ENCODE data around the gene ZNF669. TPM values are rescaled to one million over a fixed set of nuclear protein-coding genes. Genes with fewer than 3 reads are reported as not detected.
"Not testable (repeated sequence)": the region's sequence is repeated elsewhere in the genome, so short reads cannot be mapped to it uniquely, and the experiment has no call there.

Gene ZNF669
- 23.2 and 28.1 TPM in 2 replicates for total RNA-seq (ENCODE audit: low replicate concordance)

DNA sequence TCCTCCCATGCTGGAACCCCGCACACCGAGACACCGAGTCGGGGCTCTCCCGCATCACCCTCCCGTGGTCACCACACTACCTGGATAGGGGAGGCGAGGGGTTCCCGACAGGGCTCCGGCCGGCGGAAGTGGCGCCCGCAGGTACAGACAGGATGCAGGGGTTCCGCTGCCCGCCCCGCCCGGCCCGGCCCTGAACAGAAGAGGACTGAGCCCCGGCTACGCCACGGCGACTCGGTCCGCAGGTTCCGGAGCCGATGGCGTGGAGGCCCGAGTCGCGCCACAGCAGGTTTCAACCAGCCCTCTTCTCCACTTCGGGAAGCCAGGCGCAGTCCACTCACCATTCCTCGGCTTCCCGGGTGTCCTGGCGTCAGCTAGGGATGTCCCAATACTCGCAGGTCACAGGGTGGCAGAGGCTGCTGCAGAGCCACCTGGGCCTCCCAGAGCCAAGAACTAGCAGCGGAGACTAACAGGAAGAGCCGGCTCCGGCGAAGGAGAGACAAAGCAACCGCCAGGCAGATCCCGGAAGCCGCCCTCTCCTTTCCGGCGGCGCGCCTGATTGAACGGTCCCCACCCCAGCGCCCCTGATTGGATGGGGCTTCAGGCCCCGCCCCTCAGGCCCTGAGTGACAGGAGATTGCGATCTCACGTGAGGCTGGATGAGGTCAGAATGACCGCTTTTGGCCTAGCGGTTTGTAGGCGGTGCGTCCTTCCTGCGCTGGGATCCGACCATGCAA is at the start of gene ZNF669:
TSS of gene ZNF669 (minus strand) at position 498 of the 733 bp plus-strand sequence. CDS start at position 341, 157 bp downstream.
- Histone ChIP-seq H3K9ac (peak within 1 kb of the TSS; percentile 83), H3K79me2 (ENCODE audit: low read depth) (peaks cover 41% of the 10 kb centered on the region), H3K4me1 (no peaks in the 10 kb centered on the region), H4K20me1 (ENCODE audit: low read depth) (peaks cover 9% of the 10 kb centered on the region), H2AFZ (replicated peaks) (peak within 1 kb of the TSS; percentile 53), H3K4me3 (peak within 1 kb of the TSS; percentile 83), H3K27ac (peak within 1 kb of the TSS; percentile 95), H3K27me3 (peaks cover 3% of the 10 kb centered on the region), H3F3A (ENCODE audit: low read depth) (peaks cover 6% of the 10 kb centered on the region), H3K4me2 (peak within 1 kb of the TSS; percentile 81), H3K9me3 (ENCODE audit: low read depth) (peaks cover 9% of the 10 kb centered on the region), H3K36me3 (peaks cover 30% of the 10 kb centered on the region)
- H3K4me3 Mint-ChIP-seq = peak within 1 kb of the TSS; percentile 86
- H3K27ac Mint-ChIP-seq = peak within 1 kb of the TSS; percentile 50
- peaks cover 46% of the 10 kb centered on the region for H3K9me3 Mint-ChIP-seq
- DNase-seq (ENCODE audit: low spot score) = peak; percentile 99
- H3K27me3 Mint-ChIP-seq (ENCODE audit: insufficient read depth, low read depth) = peaks cover 16% of the 10 kb centered on the region
- TF ChIP-seq EZH2 (IDR thresholded peaks at IDR 0.05) (no peak), EZH2phosphoT487 (IDR thresholded peaks at IDR 0.05) (no peak)
- TF ChIP-seq, protein P1, sequence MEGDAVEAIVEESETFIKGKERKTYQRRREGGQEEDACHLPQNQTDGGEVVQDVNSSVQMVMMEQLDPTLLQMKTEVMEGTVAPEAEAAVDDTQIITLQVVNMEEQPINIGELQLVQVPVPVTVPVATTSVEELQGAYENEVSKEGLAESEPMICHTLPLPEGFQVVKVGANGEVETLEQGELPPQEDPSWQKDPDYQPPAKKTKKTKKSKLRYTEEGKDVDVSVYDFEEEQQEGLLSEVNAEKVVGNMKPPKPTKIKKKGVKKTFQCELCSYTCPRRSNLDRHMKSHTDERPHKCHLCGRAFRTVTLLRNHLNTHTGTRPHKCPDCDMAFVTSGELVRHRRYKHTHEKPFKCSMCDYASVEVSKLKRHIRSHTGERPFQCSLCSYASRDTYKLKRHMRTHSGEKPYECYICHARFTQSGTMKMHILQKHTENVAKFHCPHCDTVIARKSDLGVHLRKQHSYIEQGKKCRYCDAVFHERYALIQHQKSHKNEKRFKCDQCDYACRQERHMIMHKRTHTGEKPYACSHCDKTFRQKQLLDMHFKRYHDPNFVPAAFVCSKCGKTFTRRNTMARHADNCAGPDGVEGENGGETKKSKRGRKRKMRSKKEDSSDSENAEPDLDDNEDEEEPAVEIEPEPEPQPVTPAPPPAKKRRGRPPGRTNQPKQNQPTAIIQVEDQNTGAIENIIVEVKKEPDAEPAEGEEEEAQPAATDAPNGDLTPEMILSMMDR (IDR thresholded peaks at IDR 0.05) = no peak
- H3K4me1 Mint-ChIP-seq = peaks cover 5% of the 10 kb centered on the region
- H3K36me3 Mint-ChIP-seq = peaks cover 40% of the 10 kb centered on the region

DNA sequence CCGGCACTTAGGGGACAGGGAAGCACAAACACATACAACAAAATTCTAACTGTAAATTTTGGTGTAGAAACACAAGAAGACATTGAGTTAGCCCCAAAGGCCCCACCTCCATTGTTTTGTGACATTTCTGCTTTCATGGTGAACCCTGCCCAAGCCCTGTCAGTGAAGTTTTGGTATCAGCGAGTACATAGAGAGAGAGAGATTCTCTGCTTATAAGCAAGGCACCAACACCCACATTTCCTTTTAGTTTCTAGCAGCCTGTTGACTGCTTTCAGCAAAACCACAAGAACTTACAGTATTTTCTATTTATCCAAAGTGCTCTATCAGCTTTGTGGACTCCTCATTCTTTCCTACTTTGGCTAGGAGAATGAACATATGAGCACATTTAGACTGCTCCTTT is 43.6 kb upstream of the ZNF669 start:
- H3K9ac ChIP-seq = no peak overlapping the region
- no peak overlapping the region for H3K4me3 Mint-ChIP-seq
- no peak overlapping the region for H3K27ac Mint-ChIP-seq
- no peaks in the 10 kb centered on the region for H3K27me3 Mint-ChIP-seq (ENCODE audit: insufficient read depth, low read depth)
- peaks cover 79% of the 10 kb centered on the region for H3K9me3 Mint-ChIP-seq
- no peaks in the 10 kb centered on the region for H4K20me1 ChIP-seq (ENCODE audit: low read depth)
- H3K27ac ChIP-seq = no peak overlapping the region
- no peaks in the 10 kb centered on the region for H3F3A ChIP-seq (ENCODE audit: low read depth)
- peaks cover 65% of the 10 kb centered on the region for H3K36me3 Mint-ChIP-seq
- TF ChIP-seq, protein P1 (IDR thresholded peaks at IDR 0.05) = no peak
- TF ChIP-seq EZH2phosphoT487 (IDR thresholded peaks at IDR 0.05) (no peak), EZH2 (IDR thresholded peaks at IDR 0.05) (no peak)
- peaks cover 17% of the 10 kb centered on the region for H3K36me3 ChIP-seq
- no peaks in the 10 kb centered on the region for H3K27me3 ChIP-seq
- H3K4me1 ChIP-seq = no peaks in the 10 kb centered on the region
- no peak for DNase-seq (ENCODE audit: low spot score)
- H3K9me3 ChIP-seq (ENCODE audit: low read depth) = no peaks in the 10 kb centered on the region
- H3K4me1 Mint-ChIP-seq = no peaks in the 10 kb centered on the region
- H2AFZ ChIP-seq (replicated peaks) = no peak overlapping the region
- H3K79me2 ChIP-seq (ENCODE audit: low read depth) = peaks cover 19% of the 10 kb centered on the region
- no peak overlapping the region for H3K4me3 ChIP-seq
- H3K4me2 ChIP-seq = no peak overlapping the region

DNA sequence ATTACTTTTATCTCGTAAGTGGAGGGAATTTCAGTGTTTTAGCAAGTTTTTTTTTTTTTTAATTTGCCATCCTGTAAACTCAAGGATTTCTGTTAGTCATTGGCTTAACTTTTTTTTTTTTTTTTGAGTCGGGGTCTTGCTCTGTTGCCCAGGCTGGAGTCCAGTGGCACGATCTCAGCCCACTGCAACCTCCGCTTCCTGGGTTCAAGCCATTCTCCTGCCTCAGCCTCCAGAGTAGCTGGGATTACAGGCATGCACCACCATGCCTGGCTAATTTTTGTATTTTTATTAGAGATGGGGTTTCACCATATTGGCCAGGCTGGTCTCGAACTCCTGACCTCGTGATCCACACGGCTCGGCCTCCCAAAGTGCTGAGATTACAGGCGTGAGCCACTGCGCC is 43.0 kb upstream of the ZNF669 start:
- peaks cover 78% of the 10 kb centered on the region for H3K9me3 Mint-ChIP-seq
- H3K36me3 ChIP-seq = peaks cover 11% of the 10 kb centered on the region
- H3K27ac ChIP-seq = not testable (repeated sequence)

DNA sequence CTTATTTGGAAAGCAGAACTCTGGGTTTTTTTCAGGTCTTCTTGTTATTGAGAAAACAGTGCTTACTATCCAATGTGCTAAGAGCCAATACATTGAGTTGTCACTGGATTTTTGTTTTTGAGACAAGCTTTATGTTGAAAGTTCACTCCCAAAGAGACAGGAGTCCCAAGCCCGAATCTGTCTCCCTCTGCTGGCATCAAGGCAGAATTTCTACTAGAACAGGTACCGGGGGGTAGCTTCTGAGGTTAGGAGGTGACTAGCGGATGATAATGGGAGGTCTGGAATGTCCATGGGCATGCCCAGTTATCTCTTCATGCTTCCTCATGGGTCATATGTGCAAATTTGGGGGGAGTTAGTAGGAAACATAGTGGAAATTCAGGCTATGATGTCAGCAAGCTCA is 42.5 kb upstream of the ZNF669 start:
- Histone ChIP-seq H3F3A (ENCODE audit: low read depth) (no peaks in the 10 kb centered on the region), H3K4me2 (no peak overlapping the region), H3K9me3 (ENCODE audit: low read depth) (no peaks in the 10 kb centered on the region), H4K20me1 (ENCODE audit: low read depth) (no peaks in the 10 kb centered on the region), H3K36me3 (peaks cover 11% of the 10 kb centered on the region), H3K79me2 (ENCODE audit: low read depth) (peaks cover 19% of the 10 kb centered on the region), H3K9ac (no peak overlapping the region), H2AFZ (replicated peaks) (no peak overlapping the region), H3K27me3 (no peaks in the 10 kb centered on the region), H3K4me3 (no peak overlapping the region), H3K27ac (no peak overlapping the region), H3K4me1 (no peaks in the 10 kb centered on the region)
- H3K9me3 Mint-ChIP-seq = peaks cover 78% of the 10 kb centered on the region
- DNase-seq (ENCODE audit: low spot score) = peak; percentile 3
- no peaks in the 10 kb centered on the region for H3K27me3 Mint-ChIP-seq (ENCODE audit: insufficient read depth, low read depth)
- H3K4me3 Mint-ChIP-seq = no peak overlapping the region
- no peaks in the 10 kb centered on the region for H3K4me1 Mint-ChIP-seq
- H3K36me3 Mint-ChIP-seq = peaks cover 61% of the 10 kb centered on the region
- H3K27ac Mint-ChIP-seq = no peak overlapping the region
- TF ChIP-seq, protein P1 (IDR thresholded peaks at IDR 0.05) = peak; percentile 46
- no peak for TF ChIP-seq EZH2 (IDR thresholded peaks at IDR 0.05)

More for the DNA sequence above, 43.0 kb upstream of the ZNF669 start:
- peaks cover 19% of the 10 kb centered on the region for H3K79me2 ChIP-seq (ENCODE audit: low read depth)
- not testable (repeated sequence) for H3K4me1 ChIP-seq; H2AFZ ChIP-seq (replicated peaks); H3K4me1 Mint-ChIP-seq; H3K9ac ChIP-seq; H4K20me1 ChIP-seq (ENCODE audit: low read depth); H3K27me3 Mint-ChIP-seq (ENCODE audit: insufficient read depth, low read depth); H3F3A ChIP-seq (ENCODE audit: low read depth); H3K4me3 ChIP-seq; H3K4me3 Mint-ChIP-seq; H3K9me3 ChIP-seq (ENCODE audit: low read depth); DNase-seq (ENCODE audit: low spot score); H3K4me2 ChIP-seq; H3K27ac Mint-ChIP-seq; H3K27me3 ChIP-seq
- H3K36me3 Mint-ChIP-seq = peaks cover 63% of the 10 kb centered on the region
